GM12874 (cell line): ENCODE results near the gene LPP.

Source experiments
- TF ChIP-seq, protein P1 (sequence below): IDR thresholded peaks from 2 replicates; pipeline ENCODE4 v1.5.1; 2011; ENCODE audit warnings: low read depth, mild to moderate bottlenecking, control low read depth, low read length, moderate library complexity; ENCODE audit not compliant: insufficient read depth

The LPP gene

GRCh38 chr3:188729422-188729821, 575.5 kb downstream of the LPP start:
- TF ChIP-seq, protein P1, sequence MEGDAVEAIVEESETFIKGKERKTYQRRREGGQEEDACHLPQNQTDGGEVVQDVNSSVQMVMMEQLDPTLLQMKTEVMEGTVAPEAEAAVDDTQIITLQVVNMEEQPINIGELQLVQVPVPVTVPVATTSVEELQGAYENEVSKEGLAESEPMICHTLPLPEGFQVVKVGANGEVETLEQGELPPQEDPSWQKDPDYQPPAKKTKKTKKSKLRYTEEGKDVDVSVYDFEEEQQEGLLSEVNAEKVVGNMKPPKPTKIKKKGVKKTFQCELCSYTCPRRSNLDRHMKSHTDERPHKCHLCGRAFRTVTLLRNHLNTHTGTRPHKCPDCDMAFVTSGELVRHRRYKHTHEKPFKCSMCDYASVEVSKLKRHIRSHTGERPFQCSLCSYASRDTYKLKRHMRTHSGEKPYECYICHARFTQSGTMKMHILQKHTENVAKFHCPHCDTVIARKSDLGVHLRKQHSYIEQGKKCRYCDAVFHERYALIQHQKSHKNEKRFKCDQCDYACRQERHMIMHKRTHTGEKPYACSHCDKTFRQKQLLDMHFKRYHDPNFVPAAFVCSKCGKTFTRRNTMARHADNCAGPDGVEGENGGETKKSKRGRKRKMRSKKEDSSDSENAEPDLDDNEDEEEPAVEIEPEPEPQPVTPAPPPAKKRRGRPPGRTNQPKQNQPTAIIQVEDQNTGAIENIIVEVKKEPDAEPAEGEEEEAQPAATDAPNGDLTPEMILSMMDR, result no peak

DNA sequence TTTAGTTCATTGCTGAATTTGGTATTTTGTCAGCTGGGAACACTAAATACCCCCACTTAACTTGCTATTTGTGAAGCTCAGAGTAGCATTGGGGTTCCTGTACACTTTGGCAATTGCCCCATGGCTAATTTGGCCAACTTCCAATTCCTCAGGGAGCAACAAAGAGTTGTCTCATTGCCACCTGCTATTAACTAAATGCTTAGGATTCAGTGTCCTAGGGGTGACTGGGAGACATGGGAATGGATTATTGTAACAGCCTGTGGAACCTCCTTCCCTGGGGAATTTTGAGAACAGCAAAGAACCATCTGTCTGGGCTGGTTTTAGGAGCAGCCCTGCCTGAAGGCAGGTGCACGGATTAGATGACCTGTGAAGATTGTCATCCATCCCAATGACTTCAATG, 580.4 kb downstream of the LPP start:
- TF ChIP-seq, protein P1, result no peak

- TF ChIP-seq, protein P1, result no peak
These were observed 585.6 kb downstream of the LPP start for GRCh38 chr3:188739511-188739910.

DNA sequence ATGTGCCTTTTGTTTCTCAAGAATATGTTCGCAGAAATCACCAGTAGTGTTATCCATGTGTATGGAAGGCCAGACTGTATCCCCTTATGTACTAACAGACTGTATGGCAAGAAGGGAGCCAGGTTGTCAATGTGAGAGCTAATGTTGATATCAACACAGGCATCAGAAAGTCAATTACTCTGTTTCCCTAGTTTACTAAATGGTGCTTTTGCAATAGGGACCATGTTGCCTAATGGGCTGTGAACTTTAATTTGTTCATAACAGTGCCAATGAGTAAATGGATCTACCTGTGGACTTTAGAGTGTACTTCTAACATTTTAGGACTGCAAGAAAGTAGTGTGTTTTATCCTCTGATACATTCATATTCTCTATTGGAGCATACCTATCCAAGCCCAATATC, 586.1 kb downstream of the LPP start:
- TF ChIP-seq, protein P1, result no peak

DNA sequence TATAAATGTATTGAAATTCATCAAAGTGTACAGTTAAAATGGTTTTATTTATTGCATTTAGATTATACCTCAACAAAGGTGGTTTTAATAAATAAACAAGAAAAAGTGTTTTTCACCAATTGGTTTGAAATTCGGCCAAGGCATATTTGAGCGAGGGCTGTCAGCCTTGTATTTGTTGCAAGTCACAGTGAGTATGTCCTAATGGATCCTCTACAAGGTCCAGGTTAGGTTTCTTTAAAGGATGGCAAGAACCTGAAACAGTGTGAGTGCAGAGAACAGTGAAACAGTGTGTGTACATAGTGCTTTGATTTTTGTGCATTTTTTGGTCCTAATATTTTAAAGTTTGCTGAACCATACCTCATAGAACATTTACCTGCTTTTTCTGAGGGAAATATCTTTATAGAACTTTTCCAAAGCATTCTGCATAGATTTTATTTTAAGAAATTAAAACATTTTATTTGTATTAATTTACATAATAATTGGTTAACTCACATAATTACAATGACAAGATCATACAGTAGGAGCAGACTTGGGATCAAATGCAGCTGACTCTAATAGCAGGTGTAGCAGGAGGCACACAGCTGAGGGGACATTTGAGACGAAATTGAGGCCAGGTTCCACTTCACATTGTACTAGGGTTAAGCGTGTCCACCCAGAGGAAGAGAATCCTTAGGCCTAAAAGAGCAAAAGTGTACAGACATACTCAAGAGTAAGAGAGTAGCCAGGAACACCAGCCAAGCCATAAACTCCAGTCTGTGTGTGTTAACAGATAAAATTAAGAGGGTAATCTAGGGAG, 589.0 kb downstream of the LPP start:
- TF ChIP-seq, protein P1, result no peak

- TF ChIP-seq, protein P1, result no peak
These were observed 590.2 kb downstream of the LPP start for GRCh38 chr3:188744166-188744565.

DNA sequence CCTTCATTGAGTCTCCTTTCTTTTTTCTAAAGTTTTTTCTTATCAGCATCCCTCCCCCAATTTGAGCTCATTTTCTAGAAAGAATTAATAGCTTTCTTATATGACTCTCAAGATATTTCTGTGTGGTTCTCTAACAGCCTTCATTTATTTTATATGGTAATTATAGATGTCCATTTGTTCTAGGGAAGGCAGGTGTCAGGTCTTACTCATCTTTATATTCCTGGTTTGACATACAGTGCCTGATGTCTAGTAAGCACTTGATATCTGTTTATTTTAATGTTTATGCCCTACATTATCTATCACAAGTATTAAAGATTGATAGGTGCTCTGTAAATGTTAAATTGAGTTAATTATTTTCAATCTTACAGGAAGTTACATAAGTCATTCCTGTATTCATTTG, 591.1 kb downstream of the LPP start:
- TF ChIP-seq, protein P1, result no peak
